Activated CD8-positive, alpha-beta memory T cell treated with anti-CD3 and anti-CD28 coated beads for 48 hours (primary cell): ENCODE measurements around the gene LYZL2.
"Not testable (repeated sequence)": the region's sequence is repeated elsewhere in the genome, so short reads cannot be mapped to it uniquely, and the experiment has no call there.

Experiments used
- DNase-seq, 3 experiments: peaks; one replicate each; pipeline ENCODE4 v3.0.0-alpha.2; 2020; ENCODE audit warnings: low read depth in 2 of 3, low spot score in 2 of 3

The LYZL2 gene

GRCh38 chr10:30596013-30596412 is 33.5 kb downstream of the LYZL2 start:
- DNase-seq, result no peak

DNA sequence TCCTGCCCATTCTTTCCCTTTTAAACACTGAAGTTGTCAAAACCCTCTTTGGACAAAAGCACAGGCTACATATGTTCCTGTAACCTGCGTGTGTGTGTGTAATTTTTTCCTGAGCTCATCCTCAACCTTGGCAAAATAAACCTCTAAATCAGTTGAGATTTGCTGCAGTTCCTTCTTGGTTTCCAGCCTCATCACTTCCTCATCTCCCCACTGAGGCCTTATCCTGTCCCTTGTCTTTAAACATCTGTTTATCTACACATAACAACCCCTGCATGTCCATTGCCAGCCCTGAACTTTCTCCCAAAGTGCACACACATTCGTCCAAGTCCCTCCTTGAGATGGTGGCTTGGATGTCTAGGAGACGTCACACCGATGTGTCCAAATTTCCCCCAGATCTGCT is 35.5 kb downstream of the LYZL2 start:
- no peak for DNase-seq

GRCh38 chr10:30592770-30593169 is 36.8 kb downstream of the LYZL2 start:
- DNase-seq, result not testable (repeated sequence)

- peak in 1 of 3 experiments; percentile 8 for DNase-seq
Observed at GRCh38 chr10:30591249-30591670, 38.3 kb downstream of the LYZL2 start.

GRCh38 chr10:30589441-30589840 is 40.1 kb downstream of the LYZL2 start:
- DNase-seq, result no peak

- no peak for DNase-seq
Observed at GRCh38 chr10:30587522-30588031, 42.0 kb downstream of the LYZL2 start.

DNA sequence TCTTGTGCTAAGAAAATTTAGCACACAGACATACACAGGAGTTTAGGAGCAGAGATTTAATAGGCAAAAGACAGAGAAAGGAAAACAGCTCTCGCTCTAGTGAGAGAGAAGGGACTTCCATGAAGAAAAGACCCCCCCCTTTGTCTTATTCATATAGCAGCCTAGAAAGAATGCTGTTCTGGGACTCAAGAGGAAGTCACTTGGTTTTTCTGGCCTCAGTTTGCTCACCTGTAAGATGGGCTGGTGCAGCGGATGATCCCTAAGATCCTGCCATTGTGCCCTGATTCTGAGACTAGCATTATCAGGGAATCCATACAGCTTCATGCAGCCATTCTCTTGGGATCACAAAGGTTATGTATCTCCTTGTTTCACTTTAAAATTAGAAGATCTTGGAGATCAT is 42.7 kb downstream of the LYZL2 start:
- DNase-seq, result no peak

- no peak for DNase-seq
Observed at GRCh38 chr10:30583778-30584415, 45.7 kb downstream of the LYZL2 start.

- no peak for DNase-seq
Observed at GRCh38 chr10:30581779-30582380, 47.7 kb downstream of the LYZL2 start.

GRCh38 chr10:30580676-30581075 is 48.9 kb downstream of the LYZL2 start:
- no peak for DNase-seq

- DNase-seq, result no peak
Observed at GRCh38 chr10:30580241-30580640, 49.3 kb downstream of the LYZL2 start.

DNA sequence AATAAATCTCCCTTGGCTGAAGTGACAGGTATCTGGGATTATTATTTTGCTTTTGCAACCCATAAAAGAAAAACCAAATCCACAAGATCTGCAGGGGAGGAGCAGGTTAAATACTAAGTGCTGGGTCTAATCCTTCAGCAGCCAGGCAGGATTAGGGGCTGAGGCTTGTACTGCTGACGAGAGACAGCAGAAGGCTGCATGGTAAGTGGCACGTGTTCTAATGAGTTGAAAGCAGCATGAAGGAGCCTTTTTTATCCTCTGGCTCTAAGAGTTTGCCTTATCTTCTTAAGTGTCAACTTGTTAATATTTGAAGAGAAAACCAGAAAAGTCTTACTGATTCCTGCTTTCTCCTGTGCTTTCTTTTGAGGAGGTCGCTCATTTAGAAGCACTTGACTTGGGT is 50.0 kb downstream of the LYZL2 start:
- no peak for DNase-seq

DNA sequence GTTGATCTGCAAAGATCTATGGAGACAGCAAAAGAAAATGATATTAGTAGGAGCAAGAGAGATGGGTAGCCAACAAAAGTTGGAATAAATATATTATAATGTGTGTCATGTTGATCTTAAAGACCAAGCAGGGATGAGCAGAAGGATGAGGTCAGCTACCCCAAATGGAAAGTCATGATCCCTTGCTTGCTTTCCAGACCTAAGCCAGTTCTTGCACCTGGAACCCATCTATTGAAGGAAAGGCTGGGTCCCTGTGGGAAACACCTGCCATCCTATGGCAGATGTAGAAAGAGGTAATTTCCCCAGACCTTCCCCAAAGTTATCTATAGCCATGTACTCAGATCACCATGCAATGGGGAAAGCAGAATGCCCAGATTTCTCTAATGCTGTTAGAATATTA is 52.5 kb downstream of the LYZL2 start:
- DNase-seq, result no peak

DNA sequence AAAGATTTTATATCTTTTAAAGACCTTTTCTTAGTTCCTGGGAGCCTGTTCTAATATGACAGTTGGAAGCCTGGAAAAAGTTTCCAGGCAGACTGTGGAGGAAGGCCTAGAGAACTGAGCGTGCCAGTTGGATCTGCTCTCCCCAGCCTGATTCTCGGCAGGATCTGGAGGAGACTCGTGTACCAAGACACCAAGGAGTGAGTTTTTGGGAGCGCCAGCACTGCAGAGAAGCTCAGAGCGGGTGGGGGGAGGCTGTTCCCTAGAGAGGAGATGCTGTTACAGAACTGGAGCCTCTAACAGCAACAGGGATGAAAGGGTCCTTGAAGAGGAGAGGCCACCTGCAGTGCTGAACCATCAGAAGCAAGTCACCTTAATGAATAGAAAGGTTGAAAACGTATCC is 52.9 kb downstream of the LYZL2 start:
- no peak for DNase-seq

GRCh38 chr10:30574432-30574796 is 55.1 kb downstream of the LYZL2 start:
- DNase-seq, result no peak

DNA sequence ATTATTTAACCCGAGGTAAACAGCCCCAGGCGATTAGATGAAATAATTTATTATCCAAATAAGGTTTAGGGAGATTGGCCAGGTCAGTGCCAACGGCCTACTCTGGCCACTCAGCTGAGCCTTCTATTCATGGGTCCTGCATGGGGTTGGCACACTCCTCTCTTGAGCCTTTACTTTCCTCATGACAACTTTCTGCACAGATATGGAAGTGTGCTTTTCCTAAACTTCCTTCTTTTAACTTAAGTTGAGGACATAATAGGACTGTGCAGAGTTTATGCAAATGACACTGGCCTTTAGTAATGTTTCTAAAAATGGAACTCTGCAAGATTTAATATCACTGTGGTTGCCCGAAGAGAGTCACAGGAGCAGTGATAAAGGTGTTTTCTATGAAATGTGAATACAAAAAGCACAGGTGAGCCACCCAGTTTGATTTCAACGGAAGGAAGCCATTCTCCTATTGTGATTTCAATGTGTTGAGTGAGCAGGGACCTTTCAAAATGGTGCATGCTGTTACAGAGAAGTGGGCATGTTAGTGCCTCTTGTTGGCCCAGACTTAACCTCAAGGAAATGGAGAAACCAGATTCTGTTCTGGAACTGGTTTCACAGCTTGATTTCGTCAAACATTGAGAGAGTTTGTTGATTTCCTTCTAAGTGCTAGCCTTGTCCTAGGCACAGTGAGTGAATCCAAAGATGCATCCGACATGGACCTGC is 55.7 kb downstream of the LYZL2 start:
- no peak for DNase-seq

GRCh38 chr10:30565449-30565848 is 64.1 kb downstream of the LYZL2 start:
- no peak for DNase-seq

DNA sequence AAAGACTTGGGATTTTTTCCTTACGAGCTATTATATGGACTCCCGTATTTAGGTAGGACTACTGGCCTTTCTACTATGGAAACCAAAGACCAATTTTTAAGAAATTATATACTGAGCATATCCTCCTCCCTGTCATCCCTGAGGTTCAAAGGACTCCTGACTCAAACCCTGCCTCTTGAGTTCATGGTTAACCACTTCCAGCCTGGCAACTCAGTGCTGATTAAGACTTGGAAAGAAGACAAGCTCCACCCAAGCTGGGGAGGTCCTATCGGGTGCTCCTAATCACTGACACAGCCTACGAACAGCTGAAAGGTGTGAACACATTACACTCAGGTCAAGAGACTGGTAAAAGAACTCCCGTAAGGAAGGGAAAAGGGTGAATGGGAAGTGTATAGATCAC is 66.8 kb downstream of the LYZL2 start:
- no peak for DNase-seq
